ENCODE measurements around the gene SPSB1. TPM values are rescaled to one million over a fixed set of nuclear protein-coding genes. Genes with fewer than 3 reads are reported as not detected.

The SPSB1 gene
- total RNA-seq, 1 experiment from 2014 or later = 2.9 TPM

- TF ChIP-seq CTCF (conservative IDR thresholded peaks at IDR 0.05) = no peak
Observed at GRCh38 chr1:9278116-9278515, 14.6 kb upstream of the SPSB1 start.

More at GRCh38 chr1:9278116-9278515, 14.6 kb upstream of the SPSB1 start:
- Histone ChIP-seq H4K91ac (ENCODE audit: insufficient read length, low read depth, low read length) (no peak overlapping the region), H3K23me2 (ENCODE audit: insufficient read length, low read depth, low read length, poor library complexity, severe bottlenecking) (no peaks in the 10 kb centered on the region), H3K23ac (ENCODE audit: insufficient read length, low read depth, low read length) (no peak overlapping the region), H3K9ac (ENCODE audit: extremely low read depth, insufficient read length, low read length) (no peak overlapping the region), H3T11ph (ENCODE audit: low read length) (no peak overlapping the region), H3K27ac (ENCODE audit: insufficient read length, low read depth, low read length) (no peak overlapping the region), H2BK120ac (ENCODE audit: low read depth, low read length, poor library complexity, severe bottlenecking) (no peak overlapping the region), H3K14ac (ENCODE audit: insufficient read depth, low read length) (no peak overlapping the region), H4K8ac (replicated peaks; ENCODE audit: insufficient read length, low read depth, low read length) (no peak overlapping the region), H3K79me2 (ENCODE audit: insufficient read depth, low read length) (no peaks in the 10 kb centered on the region), H3K27me3 (ENCODE audit: insufficient read depth, low read length) (no peaks in the 10 kb centered on the region), H3K56ac (ENCODE audit: insufficient read length, low read depth, low read length) (no peak overlapping the region), H3K79me1 (ENCODE audit: insufficient read depth, low read depth, low read length, poor library complexity, severe bottlenecking) (no peaks in the 10 kb centered on the region), H3K18ac (ENCODE audit: insufficient read length, low read depth, low read length) (no peak overlapping the region), H2BK20ac (ENCODE audit: low read depth, low read length, poor library complexity, severe bottlenecking) (no peak overlapping the region), H3K9me3 (ENCODE audit: control insufficient read depth, low read depth, low read length) (no peaks in the 10 kb centered on the region), H2BK5ac (ENCODE audit: insufficient read length, low read length) (no peak overlapping the region), H3K4me1 (ENCODE audit: insufficient read depth, low read length) (no peaks in the 10 kb centered on the region; the same call in 1 of the 2 replicates), H4K20me1 (ENCODE audit: control insufficient read depth, insufficient read depth, insufficient read length) (no peaks in the 10 kb centered on the region), H2AK5ac (ENCODE audit: insufficient read length, low read length) (no peak overlapping the region), H3K4me2 (ENCODE audit: insufficient read depth, insufficient read length, low read length) (no peak overlapping the region), H3K4ac (ENCODE audit: low read depth, low read length) (no peak overlapping the region), H2BK15ac (ENCODE audit: low read depth, low read length) (no peak overlapping the region), H2BK12ac (ENCODE audit: insufficient read length, low read depth, low read length) (no peak overlapping the region), H2AFZ (ENCODE audit: low read length) (no peak overlapping the region), H4K5ac (ENCODE audit: insufficient read length, low read depth, low read length) (no peak overlapping the region)
- Mint-ChIP-seq H3K27ac (no peak overlapping the region), H3K9me3 (no peaks in the 10 kb centered on the region; a peak in 1 of 5 replicates), H3K27me3 (ENCODE audit: low read depth) (peaks cover 16% of the 10 kb centered on the region), H3K4me3 (no peak overlapping the region), H3K4me1 (peaks cover 27 to 38% of the 10 kb centered on the region in 2 experiments), H3K36me3 (ENCODE audit: insufficient read depth in 1 of 3, low read depth in 3 of 3) (no peaks in the 10 kb centered on the region; a peak in 1 of 7 replicates)
- no peak for DNase-seq
- WGBS (ENCODE audit: extremely low coverage, insufficient read length, low lambda C conversion rate) = no CpG with 5 or more reads among the region's 5 CpGs

Measured in H9 (cell line).